Stimulated activated CD4-positive, alpha-beta T cell treated with anti-CD3 and anti-CD28 coated beads, TNF-alpha, amount 100 ng/mL, for 48 hours (primary cell): ENCODE measurements around the gene POM121L2.

Source experiments
- DNase-seq, 3 donors: peaks; one replicate each; pipeline ENCODE4 v3.0.0-alpha.2; 2020; ENCODE audit warnings: low read depth in 3 of 3

The POM121L2 gene

GRCh38 chr6:27260369-27260768 is 51.7 kb downstream of the POM121L2 start:
- DNase-seq: no peak
